ENCODE data around the gene APC.

DNA sequence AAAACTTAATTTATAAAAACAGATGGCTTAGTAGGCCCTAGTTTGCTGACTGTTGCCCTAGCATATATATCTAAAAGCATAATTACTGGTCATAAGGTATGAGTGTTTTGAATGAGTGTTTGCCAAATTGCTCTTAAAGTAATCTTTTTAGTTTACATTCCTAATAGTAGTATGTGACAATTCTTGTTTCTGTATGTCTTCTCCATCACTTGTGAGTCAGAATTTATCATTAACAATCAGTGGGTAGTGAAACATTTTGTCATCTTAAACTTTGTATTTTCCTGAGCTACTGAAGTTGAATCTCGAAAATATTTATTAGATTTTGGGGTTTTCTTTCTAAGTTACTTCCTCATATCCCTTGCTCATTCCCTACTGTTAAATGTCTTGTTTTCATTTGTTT lies 49.6 kb downstream of the APC start:
- TF ChIP-seq, protein P1, sequence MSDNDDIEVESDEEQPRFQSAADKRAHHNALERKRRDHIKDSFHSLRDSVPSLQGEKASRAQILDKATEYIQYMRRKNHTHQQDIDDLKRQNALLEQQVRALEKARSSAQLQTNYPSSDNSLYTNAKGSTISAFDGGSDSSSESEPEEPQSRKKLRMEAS (IDR thresholded peaks at IDR 0.05): no peak
- TF ChIP-seq EZH2 (IDR thresholded peaks at IDR 0.05) (no peak), POLR2A (IDR thresholded peaks at IDR 0.05; ENCODE audit: borderline replicate concordance, extremely low read depth, insufficient read depth, insufficient read length) (no peak), SP1 (IDR thresholded peaks at IDR 0.05; ENCODE audit: low read depth) (no peak)
- TF ChIP-seq, protein P2, sequence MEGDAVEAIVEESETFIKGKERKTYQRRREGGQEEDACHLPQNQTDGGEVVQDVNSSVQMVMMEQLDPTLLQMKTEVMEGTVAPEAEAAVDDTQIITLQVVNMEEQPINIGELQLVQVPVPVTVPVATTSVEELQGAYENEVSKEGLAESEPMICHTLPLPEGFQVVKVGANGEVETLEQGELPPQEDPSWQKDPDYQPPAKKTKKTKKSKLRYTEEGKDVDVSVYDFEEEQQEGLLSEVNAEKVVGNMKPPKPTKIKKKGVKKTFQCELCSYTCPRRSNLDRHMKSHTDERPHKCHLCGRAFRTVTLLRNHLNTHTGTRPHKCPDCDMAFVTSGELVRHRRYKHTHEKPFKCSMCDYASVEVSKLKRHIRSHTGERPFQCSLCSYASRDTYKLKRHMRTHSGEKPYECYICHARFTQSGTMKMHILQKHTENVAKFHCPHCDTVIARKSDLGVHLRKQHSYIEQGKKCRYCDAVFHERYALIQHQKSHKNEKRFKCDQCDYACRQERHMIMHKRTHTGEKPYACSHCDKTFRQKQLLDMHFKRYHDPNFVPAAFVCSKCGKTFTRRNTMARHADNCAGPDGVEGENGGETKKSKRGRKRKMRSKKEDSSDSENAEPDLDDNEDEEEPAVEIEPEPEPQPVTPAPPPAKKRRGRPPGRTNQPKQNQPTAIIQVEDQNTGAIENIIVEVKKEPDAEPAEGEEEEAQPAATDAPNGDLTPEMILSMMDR (IDR thresholded peaks at IDR 0.05 in 2 of 3, conservative IDR thresholded peaks at IDR 0.05 in 1 of 3; ENCODE audit: borderline replicate concordance in 1 of 3, insufficient read depth in 1 of 3, low read depth in 2 of 3, low read length in 2 of 3): no peak
- TF ChIP-seq, protein P3, sequence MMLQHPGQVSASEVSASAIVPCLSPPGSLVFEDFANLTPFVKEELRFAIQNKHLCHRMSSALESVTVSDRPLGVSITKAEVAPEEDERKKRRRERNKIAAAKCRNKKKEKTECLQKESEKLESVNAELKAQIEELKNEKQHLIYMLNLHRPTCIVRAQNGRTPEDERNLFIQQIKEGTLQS (IDR thresholded peaks at IDR 0.05): no peak
- TF ChIP-seq, protein P4, sequence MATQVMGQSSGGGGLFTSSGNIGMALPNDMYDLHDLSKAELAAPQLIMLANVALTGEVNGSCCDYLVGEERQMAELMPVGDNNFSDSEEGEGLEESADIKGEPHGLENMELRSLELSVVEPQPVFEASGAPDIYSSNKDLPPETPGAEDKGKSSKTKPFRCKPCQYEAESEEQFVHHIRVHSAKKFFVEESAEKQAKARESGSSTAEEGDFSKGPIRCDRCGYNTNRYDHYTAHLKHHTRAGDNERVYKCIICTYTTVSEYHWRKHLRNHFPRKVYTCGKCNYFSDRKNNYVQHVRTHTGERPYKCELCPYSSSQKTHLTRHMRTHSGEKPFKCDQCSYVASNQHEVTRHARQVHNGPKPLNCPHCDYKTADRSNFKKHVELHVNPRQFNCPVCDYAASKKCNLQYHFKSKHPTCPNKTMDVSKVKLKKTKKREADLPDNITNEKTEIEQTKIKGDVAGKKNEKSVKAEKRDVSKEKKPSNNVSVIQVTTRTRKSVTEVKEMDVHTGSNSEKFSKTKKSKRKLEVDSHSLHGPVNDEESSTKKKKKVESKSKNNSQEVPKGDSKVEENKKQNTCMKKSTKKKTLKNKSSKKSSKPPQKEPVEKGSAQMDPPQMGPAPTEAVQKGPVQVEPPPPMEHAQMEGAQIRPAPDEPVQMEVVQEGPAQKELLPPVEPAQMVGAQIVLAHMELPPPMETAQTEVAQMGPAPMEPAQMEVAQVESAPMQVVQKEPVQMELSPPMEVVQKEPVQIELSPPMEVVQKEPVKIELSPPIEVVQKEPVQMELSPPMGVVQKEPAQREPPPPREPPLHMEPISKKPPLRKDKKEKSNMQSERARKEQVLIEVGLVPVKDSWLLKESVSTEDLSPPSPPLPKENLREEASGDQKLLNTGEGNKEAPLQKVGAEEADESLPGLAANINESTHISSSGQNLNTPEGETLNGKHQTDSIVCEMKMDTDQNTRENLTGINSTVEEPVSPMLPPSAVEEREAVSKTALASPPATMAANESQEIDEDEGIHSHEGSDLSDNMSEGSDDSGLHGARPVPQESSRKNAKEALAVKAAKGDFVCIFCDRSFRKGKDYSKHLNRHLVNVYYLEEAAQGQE (IDR thresholded peaks at IDR 0.05; ENCODE audit: low read depth): no peak
